ENCODE measurements around the gene S100A2. TPM values are rescaled to one million over a fixed set of nuclear protein-coding genes. Genes with fewer than 3 reads are reported as not detected.

The S100A2 gene
- total RNA-seq, result under 1 TPM; 0.33 to 0.60 TPM

DNA sequence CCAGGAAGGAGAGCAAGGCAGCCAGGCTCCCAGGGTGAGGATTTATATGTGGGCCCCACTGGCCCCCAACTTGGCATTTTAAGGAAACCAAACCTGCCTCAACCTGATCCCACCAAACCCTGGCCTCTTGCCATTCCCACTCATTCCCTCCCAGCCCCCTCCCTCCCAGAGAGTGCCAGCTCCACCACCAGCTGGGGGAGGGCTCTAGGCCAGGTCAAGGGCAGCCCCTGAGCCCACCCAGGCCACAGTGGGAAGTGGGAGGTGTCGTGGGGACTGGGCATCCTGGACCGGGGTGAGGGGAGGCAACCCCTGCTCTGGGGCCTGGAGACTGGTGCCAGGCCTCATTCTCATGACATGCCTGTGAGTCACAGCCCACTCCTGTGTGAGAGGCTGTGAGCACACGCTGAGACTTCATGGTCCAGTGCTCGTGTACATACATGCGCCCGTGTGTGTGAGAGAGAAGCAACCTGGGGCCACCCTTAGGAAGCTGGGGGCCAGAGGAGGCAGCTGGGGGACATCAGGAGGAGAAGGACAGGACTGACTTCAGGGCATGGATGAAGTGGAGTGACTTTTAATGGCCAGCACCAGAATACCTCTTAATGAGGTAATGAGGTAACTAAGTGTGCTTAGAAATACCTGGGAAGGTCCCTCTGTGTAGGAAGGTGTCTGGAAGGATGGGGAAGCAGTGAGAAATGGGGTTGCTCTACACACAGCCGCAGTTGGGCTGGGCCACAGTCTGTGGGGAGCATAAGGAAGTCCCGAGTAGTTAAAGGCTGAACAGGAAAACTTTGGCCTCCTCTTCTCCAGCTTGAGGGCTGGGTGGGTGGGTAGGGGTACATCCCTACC lies at the start of gene S100A2:
S100A2 (minus strand) TSS at position 316 of the 846 bp plus-strand sequence. CDS start 1,967 bp downstream, outside the sequence.

DNA sequence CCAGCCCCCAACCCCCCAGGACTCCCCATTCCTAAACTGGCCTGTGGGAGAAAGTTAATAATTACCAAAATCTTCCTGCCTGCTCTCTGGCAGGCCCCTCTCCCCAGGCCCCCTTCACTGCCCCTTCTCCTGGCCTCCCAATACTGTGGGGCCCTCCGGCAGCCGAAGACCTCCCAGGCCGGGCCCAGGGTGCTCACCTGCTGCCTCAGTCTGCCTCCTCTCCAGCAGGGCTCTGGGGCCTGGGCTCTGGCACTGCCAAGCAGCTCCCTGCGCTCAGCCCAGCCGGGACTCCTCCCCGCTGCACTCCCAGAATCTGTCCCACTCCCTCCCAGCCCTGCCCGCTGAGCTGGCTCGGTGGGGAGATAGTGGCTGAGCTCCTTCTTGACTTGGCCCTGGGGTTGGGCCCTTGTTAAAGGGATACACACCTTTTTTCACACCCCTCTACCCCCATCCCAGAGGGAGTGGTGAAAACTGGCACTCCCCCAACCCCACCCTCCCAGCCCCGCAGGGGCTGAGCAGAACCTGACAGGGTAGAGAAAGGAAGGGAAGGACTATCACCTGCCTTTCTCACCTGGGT lies 47.2 kb upstream of the S100A2 start, which contains the start of gene S100A16:
S100A16 (minus strand) TSS at position 383 of the 577 bp plus-strand sequence. CDS start 4,986 bp downstream, outside the sequence.

DNA sequence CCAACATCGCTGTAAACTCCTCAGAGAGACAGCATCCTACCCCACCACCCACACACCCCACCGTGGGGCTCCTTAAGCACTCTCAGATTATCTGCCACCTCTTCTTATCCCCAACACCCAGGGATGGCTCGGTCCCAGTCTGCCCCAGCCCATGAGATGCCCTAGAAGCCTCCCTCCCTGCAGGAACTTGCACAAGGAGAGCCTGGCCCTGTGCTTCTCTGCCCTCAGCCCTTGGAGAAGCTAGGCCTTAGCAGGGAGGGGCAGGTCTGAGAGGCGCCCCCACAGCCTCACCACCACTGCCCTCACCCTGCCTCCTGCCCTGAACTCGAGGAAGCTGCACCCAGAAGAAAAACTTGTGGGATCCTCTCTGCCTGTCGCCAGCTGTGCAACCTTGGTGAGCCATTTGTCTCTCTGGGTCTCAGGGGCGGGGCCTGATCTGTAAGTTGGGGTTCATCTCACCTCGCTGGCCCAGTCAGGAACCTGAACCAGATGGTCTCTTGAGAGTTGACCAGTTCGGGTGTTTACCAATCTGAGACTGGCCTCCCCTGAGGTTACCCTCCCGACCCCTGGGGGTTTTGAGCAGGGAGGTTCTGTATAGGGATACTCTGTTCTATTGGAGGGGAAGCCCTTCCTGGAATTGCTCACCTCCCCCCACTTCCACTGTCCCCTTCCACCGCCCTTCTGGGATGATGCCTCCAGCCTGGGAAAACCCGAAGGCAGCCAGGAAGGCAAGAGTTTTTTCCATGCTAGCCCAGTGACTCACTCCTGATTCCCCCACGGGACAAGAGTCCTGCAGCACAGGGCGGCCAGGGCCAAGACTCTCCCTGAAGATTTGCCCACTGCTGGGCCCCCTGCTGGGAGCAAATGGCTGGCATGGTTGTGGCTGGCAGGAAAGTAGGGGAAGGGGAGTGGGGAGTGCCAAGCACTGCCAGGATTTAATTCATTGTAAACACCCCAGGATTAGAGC lies 16.6 kb downstream of the S100A2 start, which contains the start of gene S100A3:
S100A3 (minus strand) TSS at position 537 of the 967 bp plus-strand sequence. CDS start 773 bp downstream, outside the sequence.

DNA sequence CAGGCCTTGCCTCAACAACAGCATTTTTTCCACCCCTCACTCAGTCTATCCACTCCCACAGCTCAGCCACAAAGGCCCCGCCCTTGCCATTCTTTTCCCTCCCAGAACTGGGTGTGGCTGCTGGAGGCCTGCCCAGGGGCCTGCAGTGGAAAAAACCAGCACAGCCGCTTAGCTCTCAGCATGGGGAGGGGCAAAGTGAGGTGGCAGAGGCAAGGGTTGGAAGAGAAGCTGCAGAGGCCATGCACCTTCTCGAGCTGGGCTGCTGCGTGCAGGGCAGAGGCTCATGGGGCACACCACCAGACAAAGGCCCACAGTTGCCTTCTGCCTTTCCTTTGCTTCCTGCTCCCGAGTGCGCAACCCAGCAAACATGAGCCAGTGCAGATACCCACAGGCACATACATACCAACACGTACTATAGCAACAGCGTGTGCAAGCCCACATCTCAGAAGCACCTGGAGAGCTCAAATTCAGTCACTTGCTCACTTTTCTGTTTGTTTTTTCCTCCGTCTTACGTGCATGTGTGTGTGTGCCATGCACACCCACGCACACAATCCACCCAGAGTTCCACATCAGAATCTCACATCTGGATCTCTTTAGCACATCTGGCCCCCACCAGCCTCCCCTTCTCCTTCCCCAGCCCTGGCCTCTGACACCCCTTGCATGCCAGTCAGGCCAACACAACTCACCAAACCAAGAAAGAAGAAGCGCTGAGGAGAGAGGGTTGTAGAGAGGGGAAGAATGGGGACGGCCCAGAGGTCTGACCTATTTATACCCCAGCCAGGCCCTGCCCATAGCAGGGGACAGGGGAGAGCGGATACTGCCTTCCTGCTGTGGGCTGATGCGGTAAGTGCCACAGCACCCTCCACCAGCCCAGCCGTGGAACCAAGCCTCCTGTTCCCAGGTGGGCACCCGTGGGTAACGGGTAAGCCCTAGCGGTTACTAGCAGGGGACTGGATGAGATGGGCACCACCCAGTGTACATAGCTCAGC lies 20.3 kb downstream of the S100A2 start, which contains the start of gene S100A4:
S100A4 (minus strand) TSS at position 740 of the 989 bp plus-strand sequence. CDS start 1,012 bp downstream, outside the sequence.

DNA sequence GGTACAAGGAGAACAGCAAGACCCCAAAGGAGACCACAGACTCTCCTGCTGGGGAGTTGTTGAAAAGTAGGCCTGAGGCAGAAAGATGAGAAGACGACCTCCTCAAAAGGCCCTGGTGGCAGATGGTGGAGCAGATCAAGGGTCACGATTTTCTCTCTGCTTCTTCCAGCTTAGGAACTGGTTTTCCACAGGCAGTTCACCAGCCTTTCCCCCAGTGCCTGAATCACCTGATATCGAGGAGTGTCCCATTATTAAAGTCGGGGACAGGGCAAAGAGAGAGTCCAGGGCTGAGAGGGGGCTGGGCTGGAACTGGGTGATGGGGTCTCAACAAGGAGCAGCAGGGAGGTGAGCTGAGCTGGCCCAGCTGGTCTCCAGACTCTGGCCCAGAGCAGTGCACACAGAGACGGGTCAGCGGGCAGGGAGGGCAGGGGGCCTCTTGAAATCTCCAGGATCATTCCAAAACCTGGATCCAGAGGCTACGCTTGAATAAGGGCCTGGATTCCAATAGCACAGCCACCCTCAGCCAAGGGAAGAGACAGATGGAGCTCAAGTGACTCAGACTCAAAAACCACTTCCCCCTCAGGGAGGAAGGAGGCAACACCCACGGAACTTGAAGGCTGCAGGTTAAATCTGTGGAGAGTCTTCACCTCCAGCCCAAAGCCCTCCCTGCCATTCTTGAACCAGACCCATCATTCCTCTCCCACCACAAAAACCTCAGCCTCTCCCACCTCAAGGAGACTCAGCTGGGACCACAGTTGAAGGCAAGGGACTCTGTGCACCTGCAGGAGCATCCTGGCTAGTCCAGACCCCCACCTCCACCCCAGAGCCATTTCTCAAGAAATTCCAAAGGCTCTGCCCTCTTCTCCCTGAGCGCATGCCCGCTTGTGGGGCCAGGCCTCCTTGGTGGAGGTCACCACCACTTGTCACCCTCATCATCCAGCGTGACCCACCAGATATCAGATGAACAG lies 25.0 kb downstream of the S100A2 start, which contains the start of gene S100A5:
S100A5 (minus strand) TSS at position 541 of the 968 bp plus-strand sequence. CDS start 743 bp downstream, outside the sequence.

DNA sequence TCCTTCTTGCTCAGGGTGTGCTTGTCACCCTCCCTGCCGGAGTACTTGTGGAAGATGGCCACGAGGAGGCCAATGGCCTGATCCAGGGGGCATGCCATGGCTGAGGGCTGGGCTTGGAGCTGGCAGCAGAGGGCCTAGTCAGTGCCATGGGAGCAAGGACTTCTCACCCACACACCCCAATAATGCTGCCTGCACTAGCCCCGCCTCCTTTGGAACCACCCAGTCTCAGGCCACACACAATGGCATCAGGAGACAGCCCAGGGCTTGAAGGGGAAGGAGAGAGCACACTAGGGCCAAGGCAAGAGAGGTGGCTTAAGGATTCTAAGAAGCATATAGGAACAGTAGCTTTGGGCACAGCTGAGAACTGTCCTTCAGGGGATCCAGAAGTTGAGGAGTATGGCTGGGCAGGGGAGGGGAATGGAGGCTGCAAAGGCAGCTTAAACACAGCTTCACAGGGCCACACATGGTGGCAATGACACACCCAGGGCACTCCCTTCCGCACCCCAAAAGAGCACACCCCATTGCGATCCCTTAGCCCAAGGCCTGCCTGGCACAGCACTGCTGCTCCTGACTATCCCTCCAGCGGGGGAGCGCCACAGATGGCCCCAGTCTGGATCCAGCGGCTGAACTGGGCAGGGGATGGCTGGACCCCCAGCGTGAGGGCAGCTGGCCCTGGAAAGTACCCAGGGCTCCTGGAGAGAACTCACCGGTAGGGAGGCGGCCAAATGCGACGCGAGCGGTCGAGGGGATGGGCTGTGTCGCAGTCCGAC lies 30.2 kb downstream of the S100A2 start, which contains the start of gene S100A6:
S100A6 (minus strand) TSS at position 750 of the 770 bp plus-strand sequence; CDS start at position 98, 652 bp downstream.

Other genes with a start within 250 kb of the S100A2 start
- not detected for gene PGLYRP4, start 217.0 kb downstream of the S100A2 start, total RNA-seq
- gene S100A9, start 208.0 kb downstream of the S100A2 start, total RNA-seq, result not detected
- not detected for gene S100A12, start 190.2 kb downstream of the S100A2 start, total RNA-seq
- gene S100A8, start 174.8 kb downstream of the S100A2 start, total RNA-seq, result not detected
- not detected for gene S100A7A, start 149.3 kb downstream of the S100A2 start, total RNA-seq
- not detected for gene S100A7, start 105.2 kb downstream of the S100A2 start, total RNA-seq
- 100 to 1,000 TPM; 451 to 469 TPM for gene S100A6, start 29.9 kb downstream of the S100A2 start, total RNA-seq
- gene S100A5, start 24.9 kb downstream of the S100A2 start, total RNA-seq, result 1 to 10 TPM; 3.8 to 4.6 TPM
- 100 to 1,000 TPM; 603 to 650 TPM for gene S100A4, start 20.0 kb downstream of the S100A2 start, total RNA-seq
- not detected for gene S100A3, start 16.6 kb downstream of the S100A2 start, total RNA-seq
- not detected for gene S100A16, start 47.3 kb upstream of the S100A2 start, total RNA-seq
- gene S100A14, start 50.5 kb upstream of the S100A2 start, total RNA-seq, result not detected
- 1 to 10 TPM; 4.3 to 4.7 TPM for gene S100A13, start 61.7 kb upstream of the S100A2 start, total RNA-seq
- not detected for gene S100A1, start 62.6 kb upstream of the S100A2 start, total RNA-seq
- 10 to 100 TPM; 95.1 to 96.0 TPM for gene CHTOP, start 68.2 kb upstream of the S100A2 start, total RNA-seq
- 10 to 100 TPM; 37.0 to 40.7 TPM for gene SNAPIN, start 92.9 kb upstream of the S100A2 start, total RNA-seq
- gene ILF2, start 105.1 kb upstream of the S100A2 start, total RNA-seq, result 100 to 1,000 TPM; 151 to 159 TPM
- gene NPR1, start 112.8 kb upstream of the S100A2 start, total RNA-seq, result not detected
- 10 to 100 TPM; 59.8 to 60.1 TPM for gene INTS3, start 162.2 kb upstream of the S100A2 start, total RNA-seq
- 10 to 100 TPM; 24.1 to 24.3 TPM for gene SLC27A3, start 209.6 kb upstream of the S100A2 start, total RNA-seq

Measured in activated naive CD4-positive, alpha-beta T cell treated with anti-CD3 and anti-CD28 coated beads, Interleukin-2, amount 10 ng/mL, durations not matched to agents 5 hours and 36 hours (primary cell).